CD14-positive monocyte (primary cell): ENCODE measurements around the gene KEL. TPM values are rescaled to one million over a fixed set of nuclear protein-coding genes. Genes with fewer than 3 reads are reported as not detected.

Experiments used
- DNase-seq, 3 donors: peaks; one replicate each; pipeline ENCODE4 v3.0.0-alpha.2; 2011 to 2022
- H2AFZ ChIP-seq: 2 replicates; pipeline ENCODE4 v1.6.0; 2012; ENCODE audit warnings: mild to moderate bottlenecking, low read depth, low read length, inconsistent platforms; ENCODE audit not compliant: insufficient read depth, poor library complexity, severe bottlenecking
- H3K27ac ChIP-seq, 2 donors: 1 replicate in 1 of 2; 2 replicates in 1 of 2; pipeline ENCODE4 v1.5.1; 2012 to 2013; ENCODE audit warnings: low read length in 2 of 2, control low read depth in 1 of 2, inconsistent platforms in 1 of 2, low read depth in 1 of 2, mild to moderate bottlenecking in 1 of 2
- H3K27me3 ChIP-seq, 2 donors: one replicate each; pipeline versions ENCODE4 v1.6.0 to v1.6.1; 2011 to 2013; ENCODE audit warnings: low read length in 2 of 2; ENCODE audit not compliant: control insufficient read depth in 2 of 2, insufficient read depth in 2 of 2
- H3K36me3 ChIP-seq, 2 donors: replicated peaks in 1 of 2; 1 replicate in 1 of 2; 2 replicates in 1 of 2; pipeline versions ENCODE4 v1.5.1 to v1.6.1; 2012 to 2013; ENCODE audit warnings: low read length in 2 of 2, control low read depth in 1 of 2, inconsistent platforms in 1 of 2, mild to moderate bottlenecking in 1 of 2; ENCODE audit not compliant: insufficient read depth in 2 of 2, control insufficient read depth in 1 of 2
- H3K4me1 ChIP-seq, 2 donors: 1 replicate in 1 of 2; 2 replicates in 1 of 2; pipeline versions ENCODE4 v1.5.1 to v1.6.1; 2012 to 2013; ENCODE audit warnings: low read length in 2 of 2, control low read depth in 1 of 2, inconsistent platforms in 1 of 2, mild to moderate bottlenecking in 1 of 2, moderate library complexity in 1 of 2; ENCODE audit not compliant: insufficient read depth in 2 of 2, control insufficient read depth in 1 of 2
- H3K4me2 ChIP-seq: replicated peaks from 2 replicates; pipeline ENCODE3; 2012; ENCODE audit warnings: low read length, moderate library complexity, mild to moderate bottlenecking; ENCODE audit not compliant: poor library complexity, severe bottlenecking; ENCODE audit errors: extremely low read depth
- H3K4me3 ChIP-seq, 3 experiments: fragments of 200-600 bp in 1 of 3; sonication (generic) in 1 of 3; replicated peaks in 1 of 3; 1 replicate in 2 of 3; 2 replicates in 1 of 3; pipeline ENCODE4 v1.5.1; 2011 to 2013; ENCODE audit warnings: low read length in 3 of 3, mild to moderate bottlenecking in 3 of 3, control low read depth in 2 of 3, low read depth in 2 of 3, inconsistent platforms in 1 of 3, moderate library complexity in 1 of 3
- H3K79me2 ChIP-seq: 2 replicates; pipeline ENCODE4 v1.6.0; 2012; ENCODE audit warnings: mild to moderate bottlenecking, control low read depth, inconsistent platforms, low read length, moderate library complexity; ENCODE audit not compliant: insufficient read depth
- H3K9ac ChIP-seq: 2 replicates; pipeline ENCODE4 v1.6.0; 2017; ENCODE audit warnings: low read length, mild to moderate bottlenecking; ENCODE audit not compliant: insufficient read depth, poor library complexity, severe bottlenecking
- H3K9me3 ChIP-seq, 2 donors: replicated peaks in 1 of 2; 1 replicate in 1 of 2; 2 replicates in 1 of 2; pipeline versions ENCODE4 v1.5.1 to v1.6.1; 2012 to 2013; ENCODE audit warnings: low read length in 2 of 2, control low read depth in 1 of 2; ENCODE audit not compliant: control insufficient read depth in 1 of 2, insufficient read depth in 1 of 2
- H4K20me1 ChIP-seq: 2 replicates; pipeline ENCODE4 v1.6.0; 2012; ENCODE audit warnings: mild to moderate bottlenecking, low read length, control low read depth, moderate library complexity; ENCODE audit not compliant: insufficient read depth
- H3K27ac Mint-ChIP-seq, 7 donors: one replicate each; pipeline ENCODE4 v1.8.0; 2020; ENCODE audit warnings: mild to moderate bottlenecking in 7 of 7, mixed read lengths in 7 of 7, moderate library complexity in 6 of 7, inconsistent platforms in 2 of 7
- H3K27me3 Mint-ChIP-seq, 3 donors: one replicate each; pipeline ENCODE4 v1.8.0; 2021 to 2022; ENCODE audit warnings: low read depth in 3 of 3, mild to moderate bottlenecking in 3 of 3, mixed read lengths in 3 of 3, moderate library complexity in 3 of 3, inconsistent platforms in 1 of 3
- H3K36me3 Mint-ChIP-seq, 2 donors: one replicate each; pipeline ENCODE4 v1.8.0; 2020; ENCODE audit warnings: mixed read lengths in 2 of 2, inconsistent platforms in 1 of 2, mild to moderate bottlenecking in 1 of 2
- H3K4me1 Mint-ChIP-seq: one replicate; pipeline ENCODE4 v1.8.0; 2020; ENCODE audit warnings: mild to moderate bottlenecking, mixed read lengths
- H3K4me3 Mint-ChIP-seq, 2 donors: one replicate each; pipeline ENCODE4 v1.8.0; 2020; ENCODE audit warnings: mild to moderate bottlenecking in 2 of 2, mixed read lengths in 2 of 2, moderate library complexity in 1 of 2
- H3K9me3 Mint-ChIP-seq, 7 donors: one replicate each; pipeline ENCODE4 v1.8.0; 2020 to 2022; ENCODE audit warnings: mixed read lengths in 7 of 7, mild to moderate bottlenecking in 6 of 7, moderate library complexity in 6 of 7, inconsistent platforms in 2 of 7
- CTCF ChIP-seq: fragments of 200-600 bp; IDR thresholded peaks from one replicate; pipeline ENCODE4 v1.8.0; 2022; ENCODE audit warnings: antibody characterized with exemption, mild to moderate bottlenecking
- WGBS: methylation state at CpG from one replicate; pipeline ENCODE4 v1.1.5; 2013; ENCODE audit warnings: missing lambda C conversion rate; ENCODE audit not compliant: insufficient coverage; 5-methylcytosine and 5-hydroxymethylcytosine counted together
- intact Hi-C, 2 donors: fragments of 100-400 bp; cut with micrococcal nuclease; formaldehyde crosslinking; loops; one replicate each; pipeline versions ENCODE4 v1.15.0 to v1.15.1; 2023
- polyA plus RNA-seq, 3 donors: library from polyadenylated mRNA; depleted of rRNA in 1 of 3; unstranded in 2 of 3; stranded (reverse) in 1 of 3; fragments of 300-500 nt in 2 of 3; fragments of >200 nt in 1 of 3; fragmentation: Illumina TruSeq in 2 of 3; gene quantifications; 1 replicate in 2 of 3; 2 replicates in 1 of 3; pipeline ENCODE4 v1.2.3, GENCODE V29; 2012 to 2021

KEL gene
- polyA plus RNA-seq, 3 donors = 2.5 TPM; not detected in 2

DNA sequence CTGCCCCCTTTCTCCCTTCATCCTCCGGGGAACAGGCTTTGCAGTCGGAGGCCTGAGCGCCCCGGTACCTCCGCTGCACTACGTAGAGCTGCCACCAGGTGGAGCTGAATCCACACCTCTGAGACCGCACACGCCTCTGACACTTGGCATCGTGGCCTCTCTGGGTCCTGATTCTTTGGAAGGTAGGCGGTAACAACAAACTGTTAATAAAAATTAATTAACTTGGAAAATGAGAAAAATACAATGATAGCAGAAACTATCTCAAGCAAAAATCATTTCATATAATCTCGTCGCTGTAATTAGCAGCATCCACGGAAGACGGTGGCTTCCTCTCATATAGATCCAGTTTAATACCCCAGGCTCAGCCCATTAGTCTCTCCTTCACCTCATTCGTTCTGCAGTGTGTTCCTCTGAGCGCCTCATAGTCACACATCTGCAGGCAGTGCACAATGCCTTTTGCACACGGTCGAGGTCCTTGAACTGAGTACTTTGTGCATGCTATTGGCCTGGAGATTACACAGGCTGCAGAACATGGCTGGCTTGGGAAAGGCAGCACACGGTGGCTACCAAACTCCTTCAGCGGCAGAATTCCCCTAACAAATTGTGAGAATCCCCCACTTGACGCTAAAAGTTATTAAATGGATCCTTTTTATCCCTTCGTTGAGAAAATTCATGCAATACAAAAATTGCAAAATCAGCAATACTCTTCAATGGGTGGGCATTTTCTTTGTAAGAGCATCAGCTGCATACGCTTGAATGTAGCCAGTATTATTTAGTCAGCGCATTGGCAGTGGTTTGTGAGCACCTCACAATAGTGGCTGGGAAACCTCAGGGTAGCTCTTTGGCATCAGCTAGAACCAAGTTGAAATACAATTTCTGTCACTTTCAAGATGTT is 46.1 kb upstream of the KEL start:
- DNase-seq = peak; percentile 67 to 73 (median 73)
- Histone ChIP-seq H3K9me3 (no peaks in the 10 kb centered on the region), H3K4me3 (no peak overlapping the region), H2AFZ (no peak overlapping the region), H3K27ac (no peak overlapping the region), H3K79me2 (no peaks in the 10 kb centered on the region), H3K9ac (no peak overlapping the region), H3K36me3 (no peaks in the 10 kb centered on the region), H4K20me1 (no peaks in the 10 kb centered on the region), H3K27me3 (no peaks in the 10 kb centered on the region), H3K4me1 (peaks cover 0 to 5% of the 10 kb centered on the region in 2 donors), H3K4me2 (no peak overlapping the region)
- Mint-ChIP-seq H3K36me3 (no peaks in the 10 kb centered on the region), H3K9me3 (peaks cover 0 to 4% (median 0%) of the 10 kb centered on the region in 7 donors), H3K4me3 (no peak overlapping the region), H3K27ac (peak overlapping the region in 1 of 7 donors; percentile 34), H3K4me1 (peaks cover 9% of the 10 kb centered on the region), H3K27me3 (peaks cover 3 to 7% (median 5%) of the 10 kb centered on the region in 3 donors)
- intact Hi-C loops = loop anchor here (2.0 to 10.0 kb wide), 5 partner anchors 123 to 294 kb away; partner anchors contain the start of genes EPHB6 (in 1 of the 2) and TRPV6 (in 1 of the 2)
- peak; percentile 93 for TF ChIP-seq CTCF
- WGBS = 60% methylated on average over 17 of the region's 24 CpGs

DNA sequence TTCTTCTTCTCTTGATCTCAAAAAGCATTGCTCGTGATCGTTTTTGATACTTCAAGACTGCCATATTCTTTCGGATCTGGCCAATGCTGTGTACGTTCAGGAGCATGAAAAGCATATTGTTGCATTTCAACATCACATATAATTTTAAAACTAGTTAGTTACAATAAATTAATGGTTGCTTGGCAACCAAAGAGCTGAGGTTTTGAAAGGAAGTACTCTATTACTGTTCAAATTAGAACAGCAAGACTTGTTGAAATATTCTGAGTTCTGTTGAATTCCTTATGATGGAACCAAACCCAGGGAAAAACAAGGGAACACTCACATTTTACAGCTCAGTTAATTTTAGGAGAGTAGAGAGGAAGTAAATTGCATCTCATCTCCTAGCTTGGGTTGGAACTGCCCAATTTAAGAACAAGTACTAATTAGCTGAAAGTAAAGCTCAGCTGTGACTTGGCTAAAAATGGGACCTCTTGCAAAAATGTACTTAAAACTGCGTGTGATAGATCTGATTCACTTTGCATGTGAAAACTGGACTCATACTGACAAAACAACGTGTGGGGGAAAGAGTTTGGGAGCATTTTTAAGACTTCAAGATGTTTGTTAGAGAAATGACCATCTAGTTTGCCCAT is 43.6 kb upstream of the KEL start:
- intact Hi-C loops = loop anchor here in 1 of 2 donors (5.0 to 10.0 kb wide), 3 partner anchors 121 to 297 kb away; partner anchors contain the start of genes EPHB6 and TRPV6
- TF ChIP-seq CTCF = no peak
- Mint-ChIP-seq H3K4me1 (peaks cover 13% of the 10 kb centered on the region), H3K27ac (peak overlapping the region in 1 of 7 donors; percentile 7), H3K27me3 (peaks cover 1 to 5% (median 3%) of the 10 kb centered on the region in 3 donors), H3K4me3 (no peak overlapping the region), H3K36me3 (no peaks in the 10 kb centered on the region), H3K9me3 (peaks cover 0 to 6% (median 2%) of the 10 kb centered on the region in 7 donors)
- Histone ChIP-seq H3K4me2 (no peak overlapping the region), H3K4me3 (no peak overlapping the region), H2AFZ (no peak overlapping the region), H3K27me3 (no peaks in the 10 kb centered on the region), H3K4me1 (peaks cover 2 to 5% of the 10 kb centered on the region in 2 donors), H3K9ac (no peak overlapping the region), H3K79me2 (no peaks in the 10 kb centered on the region), H3K36me3 (no peaks in the 10 kb centered on the region), H3K27ac (no peak overlapping the region), H3K9me3 (no peaks in the 10 kb centered on the region), H4K20me1 (no peaks in the 10 kb centered on the region)
- no peak for DNase-seq
- 66% methylated on average over 3 of the region's 6 CpGs for WGBS
